Breast epithelium (tissue), 3 donors: ENCODE data around the gene CDH4.
"Not testable (repeated sequence)": the region's sequence is repeated elsewhere in the genome, so short reads cannot be mapped to it uniquely, and the experiment has no call there.

ENCODE experiments used
- CTCF ChIP-seq, 3 donors: fragments of 450-650 bp; IDR thresholded peaks; one replicate each; pipeline ENCODE4 v1.5.1; 2016 to 2017; ENCODE audit warnings: antibody characterized with exemption in 3 of 3, mild to moderate bottlenecking in 3 of 3, moderate library complexity in 3 of 3
- POLR2A ChIP-seq: fragments of 450-650 bp; IDR thresholded peaks from one replicate; pipeline ENCODE4 v1.6.1; 2016; ENCODE audit warnings: antibody characterized with exemption, mild to moderate bottlenecking, moderate library complexity

DNA sequence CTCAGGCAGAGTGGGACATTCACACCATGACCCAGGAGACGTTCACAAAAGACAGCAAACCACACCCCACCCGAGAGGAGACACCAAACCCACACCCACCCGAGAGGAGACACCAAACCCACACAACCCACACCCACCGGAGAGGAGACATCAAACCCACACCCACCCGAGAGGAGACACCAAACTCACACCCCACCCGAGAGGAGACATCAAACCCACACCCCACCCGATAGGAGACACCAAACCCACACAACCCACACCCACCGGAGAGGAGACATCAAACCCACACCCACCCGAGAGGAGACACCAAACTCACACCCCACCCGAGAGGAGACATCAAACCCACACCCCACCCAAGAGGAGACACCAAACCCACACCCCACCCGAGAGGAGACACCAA, 729.6 kb downstream of the CDH4 start:
- TF ChIP-seq CTCF (IDR thresholded peaks at IDR 0.05); POLR2A: not testable (repeated sequence)
